Thoracic aorta (tissue), 2 donors: Measurements from ENCODE around the gene STPG1. TPM values are rescaled to one million over a fixed set of nuclear protein-coding genes. Genes with fewer than 3 reads are reported as not detected.

Experiments
- ATAC-seq: fragments of 150-250 bp; one replicate; pipeline ENCODE4 v1.8.0; 2017; ENCODE audit warnings: low read depth; ENCODE audit not compliant: insufficient number of reproducible peaks, low FRiP score
- DNase-seq: peaks from one replicate; pipeline ENCODE4 v3.0.0-alpha.2; 2020; ENCODE audit warnings: low spot score
- H3K27ac ChIP-seq, 2 donors: fragments of 200-600 bp; sonication (generic); 1 replicate in 1 of 2; 2 replicates in 1 of 2; pipeline ENCODE4 v1.5.1; 2016; ENCODE audit warnings: mild to moderate bottlenecking in 2 of 2, moderate library complexity in 2 of 2
- H3K27me3 ChIP-seq: fragments of 200-600 bp; sonication (generic); replicated peaks from 2 replicates; pipeline ENCODE4 v1.6.0; 2016; ENCODE audit warnings: mild to moderate bottlenecking; ENCODE audit not compliant: insufficient read depth
- H3K36me3 ChIP-seq: fragments of 200-600 bp; sonication (generic); one replicate; pipeline ENCODE4 v1.5.1; 2016
- H3K4me1 ChIP-seq, 2 donors: fragments of 200-600 bp; sonication (generic); 1 replicate in 1 of 2; 2 replicates in 1 of 2; pipeline versions ENCODE4 v1.5.1 to v1.6.0; 2016; ENCODE audit warnings: low read depth in 2 of 2, mild to moderate bottlenecking in 1 of 2; ENCODE audit not compliant: control insufficient read depth in 1 of 2
- H3K4me3 ChIP-seq: fragments of 200-600 bp; sonication (generic); 2 replicates; pipeline ENCODE4 v1.5.1; 2016; ENCODE audit warnings: mild to moderate bottlenecking
- H3K9me3 ChIP-seq: fragments of 200-600 bp; sonication (generic); 2 replicates; pipeline ENCODE4 v1.5.1; 2016
- total RNA-seq, 2 donors: library from RNA; depleted of rRNA; stranded (reverse); fragments of >200 nt; gene quantifications; one replicate each; pipeline versions ENCODE4 v1.1.0 to v1.2.3, GENCODE V29; 2016
- TF ChIP-seq, protein P1 (sequence below): fragments of 200-600 bp; sonication (generic); IDR thresholded peaks from one replicate; pipeline ENCODE4 v1.5.1; 2019; ENCODE audit warnings: antibody characterized with exemption

STPG1 gene
- total RNA-seq, 2 donors from 2014 or later = 1.5 to 4.0 TPM

DNA sequence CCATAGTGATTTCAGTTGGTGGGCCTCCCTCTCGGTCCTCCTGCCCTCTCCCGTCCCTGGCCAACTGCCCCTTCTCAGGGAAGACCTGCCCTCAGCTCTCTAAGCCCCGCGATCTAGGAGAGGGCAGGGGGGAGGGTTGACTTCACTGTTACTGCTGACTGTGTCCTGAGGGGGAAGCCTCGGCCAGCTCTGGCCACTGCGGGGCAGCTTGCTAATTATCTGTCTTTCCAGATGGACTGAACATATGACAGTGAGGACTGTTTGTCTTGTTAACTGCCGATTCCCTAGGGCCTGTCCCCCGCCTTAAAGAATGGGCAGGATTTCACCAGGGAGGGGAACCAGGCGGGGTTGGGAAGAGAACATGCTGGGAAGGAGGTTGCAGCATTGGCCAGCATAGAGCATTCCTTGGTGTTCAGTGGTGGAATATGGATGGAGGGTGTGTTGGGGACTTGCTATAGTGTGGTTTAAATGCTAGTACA, 24.9 kb upstream of the STPG1 start:
- TF ChIP-seq, protein P1, sequence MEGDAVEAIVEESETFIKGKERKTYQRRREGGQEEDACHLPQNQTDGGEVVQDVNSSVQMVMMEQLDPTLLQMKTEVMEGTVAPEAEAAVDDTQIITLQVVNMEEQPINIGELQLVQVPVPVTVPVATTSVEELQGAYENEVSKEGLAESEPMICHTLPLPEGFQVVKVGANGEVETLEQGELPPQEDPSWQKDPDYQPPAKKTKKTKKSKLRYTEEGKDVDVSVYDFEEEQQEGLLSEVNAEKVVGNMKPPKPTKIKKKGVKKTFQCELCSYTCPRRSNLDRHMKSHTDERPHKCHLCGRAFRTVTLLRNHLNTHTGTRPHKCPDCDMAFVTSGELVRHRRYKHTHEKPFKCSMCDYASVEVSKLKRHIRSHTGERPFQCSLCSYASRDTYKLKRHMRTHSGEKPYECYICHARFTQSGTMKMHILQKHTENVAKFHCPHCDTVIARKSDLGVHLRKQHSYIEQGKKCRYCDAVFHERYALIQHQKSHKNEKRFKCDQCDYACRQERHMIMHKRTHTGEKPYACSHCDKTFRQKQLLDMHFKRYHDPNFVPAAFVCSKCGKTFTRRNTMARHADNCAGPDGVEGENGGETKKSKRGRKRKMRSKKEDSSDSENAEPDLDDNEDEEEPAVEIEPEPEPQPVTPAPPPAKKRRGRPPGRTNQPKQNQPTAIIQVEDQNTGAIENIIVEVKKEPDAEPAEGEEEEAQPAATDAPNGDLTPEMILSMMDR = no peak
- Histone ChIP-seq H3K36me3 (no peaks in the 10 kb centered on the region), H3K27me3 (no peaks in the 10 kb centered on the region), H3K9me3 (no peaks in the 10 kb centered on the region), H3K27ac (no peak overlapping the region), H3K4me1 (no peaks in the 10 kb centered on the region), H3K4me3 (no peak overlapping the region)
- no peak for ATAC-seq
- no peak for DNase-seq

DNA sequence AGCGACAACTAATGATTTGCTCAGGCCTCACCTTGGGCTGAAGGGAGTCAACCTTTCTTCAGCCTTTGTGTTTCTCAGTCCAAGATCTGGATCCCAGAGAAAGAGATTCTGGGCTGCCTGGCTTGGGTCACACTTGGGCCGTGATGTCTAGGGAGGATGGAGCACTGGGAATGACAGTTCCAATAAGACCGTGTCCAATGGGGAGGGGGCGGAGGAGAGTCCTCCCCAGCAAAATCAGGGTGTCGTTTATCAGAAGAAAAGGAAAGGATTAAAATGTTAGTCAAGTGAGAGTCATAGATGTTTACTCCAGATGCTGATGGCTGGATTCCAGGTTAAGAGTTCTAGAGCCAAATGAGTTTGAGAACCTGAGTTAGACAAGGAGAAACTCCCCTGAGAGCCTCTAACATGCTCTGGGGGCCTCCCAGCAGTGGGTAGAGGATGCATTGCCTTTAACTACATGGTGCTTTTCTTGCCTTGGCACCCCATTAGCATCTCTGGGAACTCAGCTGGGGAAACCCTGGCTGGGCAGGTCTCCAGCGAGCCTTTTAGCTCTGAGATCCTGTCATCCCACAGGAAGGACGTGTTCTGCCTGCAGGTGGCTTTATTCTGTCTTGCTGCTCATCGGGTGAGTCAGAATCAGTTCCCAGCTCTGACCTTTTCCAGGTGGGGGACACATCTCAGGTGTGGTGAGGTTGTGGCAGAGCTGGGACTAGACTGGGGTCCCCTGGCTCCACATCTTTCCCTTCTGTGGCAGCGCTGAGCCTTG, 24.2 kb upstream of the STPG1 start:
- ATAC-seq = no peak
- no peak overlapping the region for H3K27ac ChIP-seq

DNA sequence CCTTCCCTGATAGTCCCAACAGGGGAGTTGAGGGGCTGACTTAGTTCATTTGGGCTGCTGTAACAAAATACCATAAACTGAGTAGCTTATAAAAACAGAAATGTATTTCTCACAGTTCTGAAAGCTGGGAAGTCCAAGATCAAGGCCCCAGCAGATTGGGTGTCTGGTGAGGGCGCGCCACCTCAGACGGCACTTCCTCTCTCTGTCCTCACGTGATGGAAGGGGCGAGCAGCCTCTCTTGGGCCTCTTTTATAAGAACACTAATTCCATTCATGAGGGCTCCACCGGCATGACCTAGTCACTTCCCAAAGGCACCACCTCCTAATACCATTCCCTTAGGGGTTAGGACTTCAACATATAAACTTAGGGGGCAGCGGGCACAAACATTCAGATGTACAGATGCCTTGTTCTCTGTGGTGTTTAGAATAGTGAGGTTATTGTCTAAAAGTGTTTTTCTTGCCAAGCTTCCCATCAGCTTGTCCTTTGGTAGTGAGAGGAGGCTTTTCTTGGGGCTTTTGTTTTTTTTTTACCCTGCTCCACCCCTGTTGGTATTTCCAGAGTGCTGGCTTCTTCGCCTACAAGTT, 22.3 kb upstream of the STPG1 start:
- TF ChIP-seq, protein P1 = no peak
- DNase-seq = no peak
- no peak for ATAC-seq
- Histone ChIP-seq H3K4me1 (no peaks in the 10 kb centered on the region), H3K27ac (no peak overlapping the region), H3K27me3 (no peaks in the 10 kb centered on the region), H3K9me3 (no peaks in the 10 kb centered on the region), H3K4me3 (no peak overlapping the region), H3K36me3 (peaks cover 4% of the 10 kb centered on the region)

More for the DNA sequence above, 24.2 kb upstream of the STPG1 start:
- no peaks in the 10 kb centered on the region for H3K9me3 ChIP-seq
- H3K36me3 ChIP-seq = peaks cover 4% of the 10 kb centered on the region
- H3K27me3 ChIP-seq = no peaks in the 10 kb centered on the region
- TF ChIP-seq, protein P1 = no peak
- DNase-seq = no peak
- no peak overlapping the region for H3K4me3 ChIP-seq
- no peaks in the 10 kb centered on the region for H3K4me1 ChIP-seq

DNA sequence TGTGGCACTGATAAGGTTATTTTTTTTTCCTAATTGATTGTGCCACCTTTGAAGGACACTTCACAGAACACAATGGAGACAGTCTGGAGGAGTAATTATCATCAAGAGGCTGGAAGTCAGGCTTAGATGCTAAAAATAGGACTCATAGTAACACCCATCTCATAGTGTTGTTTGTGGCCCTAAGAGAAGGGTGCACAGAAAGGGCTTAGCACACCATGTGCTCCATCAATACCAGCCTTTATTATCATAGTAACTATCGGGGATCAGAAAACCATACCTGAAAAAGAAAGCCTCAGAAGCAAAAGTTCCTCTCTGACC, 13.9 kb upstream of the STPG1 start:
- Histone ChIP-seq H3K27ac (no peak overlapping the region), H3K4me3 (no peak overlapping the region), H3K36me3 (no peaks in the 10 kb centered on the region), H3K9me3 (no peaks in the 10 kb centered on the region), H3K27me3 (no peaks in the 10 kb centered on the region), H3K4me1 (no peaks in the 10 kb centered on the region)
- TF ChIP-seq, protein P1 = no peak
- DNase-seq (no peak), ATAC-seq (no peak)

DNA sequence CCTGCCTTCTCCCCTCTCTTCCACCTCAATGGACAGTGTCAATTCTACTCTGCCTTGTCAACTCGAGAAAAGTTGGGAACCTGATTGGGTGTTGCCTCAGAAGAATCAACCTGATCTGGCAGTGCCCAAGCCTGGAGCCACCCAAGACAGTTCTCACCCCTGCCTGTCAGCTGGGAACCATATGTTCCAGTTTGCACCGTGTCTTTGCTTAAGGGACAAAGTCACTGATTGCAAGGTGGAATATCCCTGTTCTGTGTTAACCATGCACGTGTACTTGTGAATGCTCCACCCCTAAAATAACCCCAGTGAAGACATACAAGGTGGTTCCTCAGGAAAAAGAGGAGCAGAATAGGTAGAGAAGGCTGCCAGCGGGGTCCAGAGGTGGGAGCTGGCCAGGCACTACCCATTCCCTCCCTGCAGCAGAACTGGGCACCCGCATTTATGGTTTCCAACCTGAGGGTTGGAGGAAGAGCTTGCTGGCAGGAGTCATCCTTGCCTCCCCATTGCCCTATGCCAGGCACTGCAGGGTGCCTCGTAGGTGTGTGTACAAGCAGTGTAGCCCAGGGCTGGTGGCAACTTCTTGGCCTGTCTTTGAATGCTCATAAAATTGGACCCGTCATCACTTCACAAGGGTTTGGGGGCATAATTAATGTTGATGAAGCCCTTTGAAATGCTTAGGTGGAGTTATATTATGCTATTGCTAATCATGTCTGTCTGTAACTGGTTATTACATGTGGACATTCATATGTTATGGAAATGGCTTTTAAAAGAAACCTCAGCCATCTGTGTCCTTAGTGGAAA, 13.4 kb upstream of the STPG1 start:
- no peaks in the 10 kb centered on the region for H3K27me3 ChIP-seq
- TF ChIP-seq, protein P1 = no peak
- H3K4me1 ChIP-seq = no peaks in the 10 kb centered on the region
- no peak for ATAC-seq
- H3K27ac ChIP-seq = no peak overlapping the region
- no peaks in the 10 kb centered on the region for H3K36me3 ChIP-seq
- H3K4me3 ChIP-seq = no peak overlapping the region
- no peaks in the 10 kb centered on the region for H3K9me3 ChIP-seq
- DNase-seq = no peak
